HG02943 (cell line): ENCODE measurements around the gene MREG.

ENCODE experiments used
- ATAC-seq: cut with Tn5 transposase; IDR thresholded peaks from one replicate; pipeline ENCODE4 v1.9.1; 2021; ENCODE audit warnings: mild to moderate bottlenecking, low read depth, moderate library complexity; ENCODE audit not compliant: unreplicated experiment

Gene MREG

GRCh38 chr2:215900203-215900611 lies 113.1 kb downstream of the MREG start:
- ATAC-seq = no peak

GRCh38 chr2:215899141-215900074 lies 113.9 kb downstream of the MREG start:
- no peak for ATAC-seq

- ATAC-seq = no peak
Measured at GRCh38 chr2:215898363-215898762, 115.0 kb downstream of the MREG start.

- ATAC-seq = no peak
Measured at GRCh38 chr2:215896921-215897320, 116.4 kb downstream of the MREG start.

- no peak for ATAC-seq
Measured at GRCh38 chr2:215895330-215895729, 118.0 kb downstream of the MREG start.
